Panc1 (cell line): ENCODE data around the gene ACLY.

ENCODE experiments used
- POLR2AphosphoS5 ChIP-seq: IDR thresholded peaks from 2 replicates; pipeline ENCODE4 v1.6.1; 2012; ENCODE audit warnings: mild to moderate bottlenecking, low read depth, low read length, moderate library complexity
- SIN3A ChIP-seq: IDR thresholded peaks from 2 replicates; pipeline ENCODE4 v1.6.1; 2012; ENCODE audit warnings: low read depth, mild to moderate bottlenecking, low read length, moderate library complexity, borderline replicate concordance; ENCODE audit not compliant: insufficient read depth
- TCF7L2 ChIP-seq: IDR thresholded peaks from 2 replicates; pipeline ENCODE4 v1.6.1; 2011; ENCODE audit warnings: mild to moderate bottlenecking, low read depth, low read length, inconsistent platforms
- TF ChIP-seq, protein P1 (sequence below): fragments of 450-650 bp; IDR thresholded peaks from 2 replicates; pipeline ENCODE4 v1.5.1; 2017; ENCODE audit warnings: mild to moderate bottlenecking
- TF ChIP-seq, protein P2 (sequence below), 2 experiments: IDR thresholded peaks; 2 replicates each; pipeline ENCODE4 v1.6.1; 2011 to 2012; ENCODE audit warnings: low read depth in 2 of 2, control low read depth in 1 of 2, low read length in 1 of 2, mild to moderate bottlenecking in 1 of 2, moderate library complexity in 1 of 2; ENCODE audit not compliant: insufficient read depth in 1 of 2

DNA sequence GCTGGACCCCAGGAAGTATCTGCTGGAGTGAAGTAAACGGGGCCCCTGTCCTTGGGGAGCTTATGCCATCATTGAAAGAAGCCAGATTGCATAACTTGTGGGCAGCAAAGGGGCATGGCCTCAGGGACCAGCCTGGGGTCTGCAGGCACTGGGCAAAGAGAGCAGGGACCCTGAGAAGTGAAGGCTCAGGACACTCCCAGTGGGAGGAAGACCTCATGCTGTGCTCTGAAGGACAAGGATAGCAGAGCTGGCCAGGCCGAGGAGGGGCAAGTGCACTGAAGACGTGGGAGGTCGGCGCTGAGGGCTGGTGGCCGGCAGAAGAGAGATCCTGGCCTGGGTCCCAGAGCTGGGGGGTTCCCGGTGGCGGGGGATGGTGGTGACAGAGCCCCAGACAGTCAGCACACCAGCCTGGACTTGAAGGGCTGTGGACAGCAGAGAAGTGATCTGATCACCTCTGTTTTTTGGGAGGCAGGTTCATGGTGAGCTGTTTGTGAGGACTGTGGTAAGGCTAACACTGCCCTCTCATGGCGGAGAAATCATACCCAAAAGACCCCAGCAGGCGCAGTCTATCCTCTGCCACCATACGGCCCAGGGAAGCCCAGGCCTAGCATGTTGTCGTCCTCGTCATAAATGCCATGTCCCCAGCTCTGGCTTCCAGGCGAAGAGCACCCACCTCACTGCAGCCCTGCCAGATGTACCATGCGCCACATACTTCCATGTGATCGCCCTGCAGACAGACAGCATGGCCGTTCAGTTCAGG is 40.8 kb upstream of the ACLY start:
- TF ChIP-seq, protein P1, sequence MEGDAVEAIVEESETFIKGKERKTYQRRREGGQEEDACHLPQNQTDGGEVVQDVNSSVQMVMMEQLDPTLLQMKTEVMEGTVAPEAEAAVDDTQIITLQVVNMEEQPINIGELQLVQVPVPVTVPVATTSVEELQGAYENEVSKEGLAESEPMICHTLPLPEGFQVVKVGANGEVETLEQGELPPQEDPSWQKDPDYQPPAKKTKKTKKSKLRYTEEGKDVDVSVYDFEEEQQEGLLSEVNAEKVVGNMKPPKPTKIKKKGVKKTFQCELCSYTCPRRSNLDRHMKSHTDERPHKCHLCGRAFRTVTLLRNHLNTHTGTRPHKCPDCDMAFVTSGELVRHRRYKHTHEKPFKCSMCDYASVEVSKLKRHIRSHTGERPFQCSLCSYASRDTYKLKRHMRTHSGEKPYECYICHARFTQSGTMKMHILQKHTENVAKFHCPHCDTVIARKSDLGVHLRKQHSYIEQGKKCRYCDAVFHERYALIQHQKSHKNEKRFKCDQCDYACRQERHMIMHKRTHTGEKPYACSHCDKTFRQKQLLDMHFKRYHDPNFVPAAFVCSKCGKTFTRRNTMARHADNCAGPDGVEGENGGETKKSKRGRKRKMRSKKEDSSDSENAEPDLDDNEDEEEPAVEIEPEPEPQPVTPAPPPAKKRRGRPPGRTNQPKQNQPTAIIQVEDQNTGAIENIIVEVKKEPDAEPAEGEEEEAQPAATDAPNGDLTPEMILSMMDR: no peak; the same call in 1 of the 2 replicates
- TF ChIP-seq POLR2AphosphoS5: no peak
- TF ChIP-seq SIN3A: no peak
- TF ChIP-seq TCF7L2: no peak
- TF ChIP-seq, protein P2, sequence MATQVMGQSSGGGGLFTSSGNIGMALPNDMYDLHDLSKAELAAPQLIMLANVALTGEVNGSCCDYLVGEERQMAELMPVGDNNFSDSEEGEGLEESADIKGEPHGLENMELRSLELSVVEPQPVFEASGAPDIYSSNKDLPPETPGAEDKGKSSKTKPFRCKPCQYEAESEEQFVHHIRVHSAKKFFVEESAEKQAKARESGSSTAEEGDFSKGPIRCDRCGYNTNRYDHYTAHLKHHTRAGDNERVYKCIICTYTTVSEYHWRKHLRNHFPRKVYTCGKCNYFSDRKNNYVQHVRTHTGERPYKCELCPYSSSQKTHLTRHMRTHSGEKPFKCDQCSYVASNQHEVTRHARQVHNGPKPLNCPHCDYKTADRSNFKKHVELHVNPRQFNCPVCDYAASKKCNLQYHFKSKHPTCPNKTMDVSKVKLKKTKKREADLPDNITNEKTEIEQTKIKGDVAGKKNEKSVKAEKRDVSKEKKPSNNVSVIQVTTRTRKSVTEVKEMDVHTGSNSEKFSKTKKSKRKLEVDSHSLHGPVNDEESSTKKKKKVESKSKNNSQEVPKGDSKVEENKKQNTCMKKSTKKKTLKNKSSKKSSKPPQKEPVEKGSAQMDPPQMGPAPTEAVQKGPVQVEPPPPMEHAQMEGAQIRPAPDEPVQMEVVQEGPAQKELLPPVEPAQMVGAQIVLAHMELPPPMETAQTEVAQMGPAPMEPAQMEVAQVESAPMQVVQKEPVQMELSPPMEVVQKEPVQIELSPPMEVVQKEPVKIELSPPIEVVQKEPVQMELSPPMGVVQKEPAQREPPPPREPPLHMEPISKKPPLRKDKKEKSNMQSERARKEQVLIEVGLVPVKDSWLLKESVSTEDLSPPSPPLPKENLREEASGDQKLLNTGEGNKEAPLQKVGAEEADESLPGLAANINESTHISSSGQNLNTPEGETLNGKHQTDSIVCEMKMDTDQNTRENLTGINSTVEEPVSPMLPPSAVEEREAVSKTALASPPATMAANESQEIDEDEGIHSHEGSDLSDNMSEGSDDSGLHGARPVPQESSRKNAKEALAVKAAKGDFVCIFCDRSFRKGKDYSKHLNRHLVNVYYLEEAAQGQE (IDR thresholded peaks at IDR 0.05; ENCODE audit: insufficient read depth in 1 of 2, low read depth in 2 of 2, low read length in 1 of 2): no peak
